ENCODE results near the gene OR52H1. TPM values are rescaled to one million over a fixed set of nuclear protein-coding genes. Genes with fewer than 3 reads are reported as not detected.
"Not testable (repeated sequence)": the region's sequence is repeated elsewhere in the genome, so short reads cannot be mapped to it uniquely, and the experiment has no call there.

Gene OR52H1
- total RNA-seq, 1 donor from 2014 or later: not detected

DNA sequence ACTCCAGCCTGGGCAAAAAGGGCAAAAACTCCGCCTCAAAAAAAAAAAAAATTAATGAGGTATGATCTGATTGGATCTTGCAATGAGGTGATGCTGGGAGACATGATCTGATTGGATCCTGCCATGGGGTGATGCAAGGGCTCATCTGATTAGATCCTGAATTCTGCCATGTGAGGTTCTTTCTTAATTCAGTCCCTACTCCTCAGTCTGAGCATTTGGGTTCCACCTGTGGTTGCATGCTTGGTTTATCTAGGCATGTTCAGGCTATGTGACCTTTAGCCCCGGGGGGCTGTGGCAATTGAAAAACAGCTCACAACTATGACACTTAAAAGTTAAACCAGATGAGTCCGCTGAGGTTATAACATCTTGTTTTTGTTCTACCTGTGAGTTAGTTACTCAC is 43.3 kb upstream of the OR52H1 start:
- Mint-ChIP-seq H3K4me1 (ENCODE audit: unreplicated experiment) (peaks cover 13% of the 10 kb centered on the region), H3K36me3 (no peaks in the 10 kb centered on the region), H3K27ac (no peak overlapping the region), H3K27me3 (no peaks in the 10 kb centered on the region), H3K4me3 (no peak overlapping the region), H3K9me3 (no peaks in the 10 kb centered on the region)
- no peak for DNase-seq (ENCODE audit: extremely low spot score, unreplicated experiment)
- TF ChIP-seq, protein P1, sequence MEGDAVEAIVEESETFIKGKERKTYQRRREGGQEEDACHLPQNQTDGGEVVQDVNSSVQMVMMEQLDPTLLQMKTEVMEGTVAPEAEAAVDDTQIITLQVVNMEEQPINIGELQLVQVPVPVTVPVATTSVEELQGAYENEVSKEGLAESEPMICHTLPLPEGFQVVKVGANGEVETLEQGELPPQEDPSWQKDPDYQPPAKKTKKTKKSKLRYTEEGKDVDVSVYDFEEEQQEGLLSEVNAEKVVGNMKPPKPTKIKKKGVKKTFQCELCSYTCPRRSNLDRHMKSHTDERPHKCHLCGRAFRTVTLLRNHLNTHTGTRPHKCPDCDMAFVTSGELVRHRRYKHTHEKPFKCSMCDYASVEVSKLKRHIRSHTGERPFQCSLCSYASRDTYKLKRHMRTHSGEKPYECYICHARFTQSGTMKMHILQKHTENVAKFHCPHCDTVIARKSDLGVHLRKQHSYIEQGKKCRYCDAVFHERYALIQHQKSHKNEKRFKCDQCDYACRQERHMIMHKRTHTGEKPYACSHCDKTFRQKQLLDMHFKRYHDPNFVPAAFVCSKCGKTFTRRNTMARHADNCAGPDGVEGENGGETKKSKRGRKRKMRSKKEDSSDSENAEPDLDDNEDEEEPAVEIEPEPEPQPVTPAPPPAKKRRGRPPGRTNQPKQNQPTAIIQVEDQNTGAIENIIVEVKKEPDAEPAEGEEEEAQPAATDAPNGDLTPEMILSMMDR (conservative IDR thresholded peaks at IDR 0.05): no peak

DNA sequence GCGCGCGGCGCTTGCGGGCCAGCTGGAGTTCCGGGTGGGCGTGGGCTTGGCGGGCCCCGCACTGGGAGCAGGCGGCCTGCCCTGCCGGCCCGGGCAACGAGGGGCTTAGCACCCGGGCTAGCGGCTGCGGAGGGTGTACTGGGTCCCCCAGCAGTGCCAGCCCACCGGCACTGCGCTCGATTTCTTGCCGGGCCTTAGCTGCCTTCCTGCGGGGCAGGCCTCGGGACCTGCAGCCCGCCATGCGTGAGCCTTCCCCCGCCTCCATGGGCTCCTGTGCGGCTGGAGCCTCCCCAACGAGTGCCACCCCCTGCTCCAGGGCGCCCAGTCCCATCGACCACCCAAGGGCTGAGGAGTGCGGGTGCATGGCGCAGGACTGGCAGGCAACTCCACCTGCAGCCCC is 41.6 kb upstream of the OR52H1 start:
- H3K4me3 Mint-ChIP-seq; H3K27me3 Mint-ChIP-seq; H3K4me1 Mint-ChIP-seq (ENCODE audit: unreplicated experiment); H3K36me3 Mint-ChIP-seq; DNase-seq (ENCODE audit: extremely low spot score, unreplicated experiment); H3K9me3 Mint-ChIP-seq; H3K27ac Mint-ChIP-seq: not testable (repeated sequence)

DNA sequence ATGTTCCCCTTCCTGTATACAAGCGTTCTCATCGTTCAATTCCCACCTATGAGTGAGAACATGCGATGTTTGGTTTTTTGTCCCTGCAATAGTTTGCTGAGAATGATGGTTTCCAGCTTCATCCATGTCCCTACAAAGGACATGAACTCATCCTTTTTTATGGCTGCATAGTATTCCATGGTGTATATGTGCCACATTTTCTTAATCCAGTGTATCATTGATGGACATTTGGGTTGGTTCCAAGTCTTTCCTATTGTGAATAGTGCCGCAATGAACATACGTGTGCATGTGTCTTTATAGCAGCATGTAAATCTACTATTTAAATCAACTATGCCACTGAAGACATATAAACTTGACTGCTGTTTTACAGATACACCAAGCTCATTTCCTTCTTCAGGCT is 36.1 kb upstream of the OR52H1 start:
- H3K36me3 Mint-ChIP-seq; H3K4me1 Mint-ChIP-seq (ENCODE audit: unreplicated experiment); H3K27me3 Mint-ChIP-seq; H3K27ac Mint-ChIP-seq; H3K4me3 Mint-ChIP-seq; H3K9me3 Mint-ChIP-seq; DNase-seq (ENCODE audit: extremely low spot score, unreplicated experiment): not testable (repeated sequence)

DNA sequence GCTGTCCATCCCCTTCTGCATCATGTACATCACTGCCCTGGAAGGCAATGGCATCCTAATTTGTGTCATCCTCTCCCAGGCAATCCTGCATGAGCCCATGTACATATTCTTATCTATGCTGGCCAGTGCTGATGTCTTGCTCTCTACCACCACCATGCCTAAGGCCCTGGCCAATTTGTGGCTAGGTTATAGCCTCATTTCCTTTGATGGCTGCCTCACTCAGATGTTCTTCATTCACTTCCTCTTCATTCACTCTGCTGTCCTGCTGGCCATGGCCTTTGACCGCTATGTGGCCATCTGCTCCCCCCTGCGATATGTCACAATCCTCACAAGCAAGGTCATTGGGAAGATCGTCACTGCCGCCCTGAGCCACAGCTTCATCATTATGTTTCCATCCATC is 32.7 kb upstream of the OR52H1 start:
- no peaks in the 10 kb centered on the region for H3K36me3 Mint-ChIP-seq
- H3K27ac Mint-ChIP-seq: no peak overlapping the region
- TF ChIP-seq, protein P1 (conservative IDR thresholded peaks at IDR 0.05): no peak
- no peaks in the 10 kb centered on the region for H3K27me3 Mint-ChIP-seq
- DNase-seq (ENCODE audit: extremely low spot score, unreplicated experiment): no peak
- no peak overlapping the region for H3K4me3 Mint-ChIP-seq
- H3K9me3 Mint-ChIP-seq: no peaks in the 10 kb centered on the region
- H3K4me1 Mint-ChIP-seq (ENCODE audit: unreplicated experiment): no peaks in the 10 kb centered on the region

DNA sequence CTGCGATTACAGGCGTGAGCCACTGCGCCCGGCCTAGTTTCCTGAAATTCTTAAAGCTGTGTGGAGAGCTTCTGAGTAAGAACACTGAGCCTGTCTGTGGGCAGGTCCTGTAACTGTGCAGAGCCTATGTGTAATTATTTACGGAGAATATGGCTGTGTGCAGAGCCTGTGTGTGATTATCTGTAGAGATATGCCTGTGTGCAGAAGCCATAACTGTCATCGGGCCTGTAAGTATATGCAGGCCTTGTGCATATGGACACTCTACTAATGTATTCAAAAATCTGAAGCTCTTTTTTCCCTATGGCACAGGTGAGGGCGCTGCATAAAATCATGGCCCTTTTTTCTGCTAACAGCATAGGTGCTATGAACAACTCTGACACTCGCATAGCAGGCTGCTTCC is 32.2 kb upstream of the OR52H1 start, which contains the start of gene OR52B6:
TSS of gene OR52B6 (plus strand) at position 301 of the 400 bp plus-strand sequence. CDS start at position 301, 0 bp downstream.
- no peaks in the 10 kb centered on the region for H3K9me3 Mint-ChIP-seq
- H3K4me3 Mint-ChIP-seq: no peak within 1 kb of the TSS
- no peaks in the 10 kb centered on the region for H3K36me3 Mint-ChIP-seq
- H3K27me3 Mint-ChIP-seq: no peaks in the 10 kb centered on the region
- no peak for DNase-seq (ENCODE audit: extremely low spot score, unreplicated experiment)
- TF ChIP-seq, protein P1 (conservative IDR thresholded peaks at IDR 0.05): no peak
- H3K4me1 Mint-ChIP-seq (ENCODE audit: unreplicated experiment): no peaks in the 10 kb centered on the region
- no peak within 1 kb of the TSS for H3K27ac Mint-ChIP-seq

DNA sequence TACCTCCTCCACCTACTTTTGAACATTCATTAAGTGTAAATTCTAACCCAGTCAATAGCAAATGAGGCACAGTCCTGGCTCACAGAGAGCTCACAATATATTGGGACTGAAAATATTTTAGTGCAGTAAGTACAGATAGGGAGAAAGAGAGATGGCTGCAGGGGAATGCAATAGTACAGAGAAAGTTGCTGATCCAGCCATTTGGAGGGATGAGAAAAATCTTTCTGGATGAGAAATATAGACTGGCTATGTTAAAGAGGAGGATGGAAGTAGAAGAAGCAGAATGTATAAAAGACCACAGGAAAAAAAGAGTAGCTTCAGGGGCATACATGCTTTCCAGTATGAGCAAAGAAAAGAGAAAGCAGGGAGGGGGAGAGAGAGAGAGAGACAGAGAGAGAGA is 28.8 kb upstream of the OR52H1 start:
- Mint-ChIP-seq H3K36me3 (no peaks in the 10 kb centered on the region), H3K4me1 (ENCODE audit: unreplicated experiment) (no peaks in the 10 kb centered on the region), H3K27me3 (no peaks in the 10 kb centered on the region), H3K4me3 (no peak overlapping the region), H3K27ac (no peak overlapping the region), H3K9me3 (no peaks in the 10 kb centered on the region)
- TF ChIP-seq, protein P1 (conservative IDR thresholded peaks at IDR 0.05): no peak
- DNase-seq (ENCODE audit: extremely low spot score, unreplicated experiment): no peak

DNA sequence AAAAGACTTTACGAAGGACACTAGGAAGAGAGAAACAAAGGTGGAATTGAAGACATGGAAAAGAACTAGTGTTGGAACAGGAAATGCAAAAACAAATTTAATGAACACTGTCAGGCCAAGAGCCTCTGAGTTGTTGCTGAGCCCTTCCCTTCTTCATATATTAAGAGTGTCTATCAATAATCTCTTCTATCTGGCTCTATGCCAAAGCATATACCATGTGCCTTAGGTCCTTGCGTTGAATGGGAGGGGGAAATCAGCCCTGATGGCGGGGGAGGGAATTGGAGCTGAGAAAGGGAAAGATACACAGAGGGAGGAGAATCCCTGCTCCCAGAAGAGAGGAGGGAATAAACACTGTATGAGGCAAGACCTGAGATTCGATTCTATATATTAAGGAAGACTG is 26.8 kb upstream of the OR52H1 start:
- H3K36me3 Mint-ChIP-seq: no peaks in the 10 kb centered on the region
- H3K9me3 Mint-ChIP-seq: no peaks in the 10 kb centered on the region
- no peak overlapping the region for H3K27ac Mint-ChIP-seq
- TF ChIP-seq, protein P1 (conservative IDR thresholded peaks at IDR 0.05): no peak
- no peak for DNase-seq (ENCODE audit: extremely low spot score, unreplicated experiment)
- H3K4me1 Mint-ChIP-seq (ENCODE audit: unreplicated experiment): no peaks in the 10 kb centered on the region
- H3K4me3 Mint-ChIP-seq: no peak overlapping the region
- H3K27me3 Mint-ChIP-seq: no peaks in the 10 kb centered on the region
